Heart left ventricle (tissue), 13 donors: ENCODE data around the gene CSRP1.

Experiments used
- CTCF ChIP-seq, 12 donors: fragments of 200-600 bp; sonication (generic) in 4 of 12; IDR thresholded peaks; one replicate each; pipeline versions ENCODE4 v1.5.0 to v1.8.0; 2018 to 2022; ENCODE audit warnings: antibody characterized with exemption in 12 of 12, mild to moderate bottlenecking in 5 of 12
- POLR2A ChIP-seq, 2 donors: fragments of 450-650 bp; IDR thresholded peaks; one replicate each; pipeline ENCODE4 v1.6.1; 2017; ENCODE audit warnings: antibody characterized with exemption in 2 of 2, mild to moderate bottlenecking in 2 of 2, moderate library complexity in 2 of 2
- donor health status: ischemic (EF 13 %, LVEDD 7.1; RV severe dilation, severe dysfunction).
- donor health status: DM: no; HTN: yes; CAD: no.
- donor health status: DM: no; HTN: no; CAD: no.
- donor health status: ischemic (EF 25% LVEDD 6.9; RV normal size, moderate dysfunction).
- donor health status: ischemic (EF 25% LVEDD 5.7; RV mildly dilated, moderate dysfunction).
- donor health status: ischemic (EF 35%, LVEDD 5.7; RV mildly dilated, moderate dysfunction).
- donor health status: nonischemic (EF 11% LVEDD 7.7; RV severe dilation, severe dysfunction).
- donor health status: DM: yes; HTN: yes; CAD: no.
- donor health status: PGD.
- donor health status: ischemic (EF 29% LVEDD 5.4; RV normal size, mild dysfunction).
- donor health status: nonischemic (EF 23%, LVEDD 6.1; RV moderate dilation, normal function).

DNA sequence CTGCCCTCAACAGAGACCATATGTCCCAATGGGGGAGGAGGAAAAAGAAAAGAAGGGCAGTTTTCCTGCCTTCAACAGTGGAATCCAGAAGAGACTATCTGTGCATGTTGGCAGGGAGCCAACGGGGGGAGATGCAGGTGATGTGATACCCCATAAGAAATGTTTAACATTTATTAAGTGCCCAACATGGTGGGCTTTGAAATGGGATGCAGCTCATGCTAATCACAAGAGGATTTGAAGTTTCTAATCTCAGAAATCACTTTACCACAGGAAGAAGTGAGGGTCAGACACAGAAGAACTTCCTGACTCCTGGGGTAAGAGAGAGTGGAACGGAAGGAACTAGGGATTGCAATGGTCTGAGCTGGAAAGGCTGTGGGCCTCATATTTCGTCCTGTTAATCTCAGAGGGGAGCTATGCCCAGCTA lies 16.2 kb downstream of the CSRP1 start:
- TF ChIP-seq POLR2A (IDR thresholded peaks at IDR 0.05) (no peak), CTCF (IDR thresholded peaks at IDR 0.05) (no peak)
